Right lobe of liver (tissue), 6 donors: ENCODE measurements around the gene RAMP2. TPM values are rescaled to one million over a fixed set of nuclear protein-coding genes. Genes with fewer than 3 reads are reported as not detected.

ENCODE experiments used
- ATAC-seq, 4 donors: fragments of 200-7000 bp; cut with Tn5 transposase; one replicate each; pipeline ENCODE4 v1.9.1; 2020; ENCODE audit warnings: mild to moderate bottlenecking in 4 of 4, moderate library complexity in 4 of 4
- DNase-seq, 3 donors: peaks; one replicate each; pipeline ENCODE4 v3.0.0-alpha.2; 2020
- H3K27ac ChIP-seq, 3 donors: fragments of 200-600 bp; one replicate each; pipeline ENCODE4 v1.8.0; 2022
- H3K27me3 ChIP-seq, 2 donors: fragments of 200-600 bp; one replicate each; pipeline ENCODE4 v1.8.0; 2022
- H3K36me3 ChIP-seq, 4 donors: fragments of 200-600 bp; sonication (generic) in 1 of 4; one replicate each; pipeline versions ENCODE4 v1.5.1 to v1.8.0; 2017 to 2022; ENCODE audit warnings: control low read depth in 1 of 4
- H3K4me1 ChIP-seq, 4 donors: fragments of 200-600 bp; sonication (generic) in 1 of 4; one replicate each; pipeline versions ENCODE4 v1.5.1 to v1.8.0; 2017 to 2022; ENCODE audit warnings: control low read depth in 1 of 4
- H3K4me3 ChIP-seq, 3 donors: fragments of 200-600 bp; one replicate each; pipeline ENCODE4 v1.8.0; 2022
- H3K9me3 ChIP-seq, 4 donors: fragments of 200-600 bp; sonication (generic) in 1 of 4; one replicate each; pipeline versions ENCODE4 v1.5.1 to v1.8.0; 2017 to 2022; ENCODE audit warnings: control low read depth in 1 of 4
- CTCF ChIP-seq, 4 donors: fragments of 200-600 bp in 3 of 4; fragments of 450-650 bp in 1 of 4; IDR thresholded peaks; one replicate each; pipeline versions ENCODE4 v1.5.1 to v1.8.0; 2016 to 2022; ENCODE audit warnings: antibody characterized with exemption in 4 of 4, mild to moderate bottlenecking in 2 of 4
- POLR2A ChIP-seq: fragments of 450-650 bp; IDR thresholded peaks from one replicate; pipeline ENCODE4 v1.6.1; 2017; ENCODE audit warnings: antibody characterized with exemption, mild to moderate bottlenecking
- WGBS: methylation state at CpG from one replicate; pipeline ENCODE4 v1.1.6; 2018; ENCODE audit warnings: low coverage, low lambda C conversion rate; ENCODE audit not compliant: insufficient coverage; ENCODE audit errors: missing lambda C conversion rate; 5-methylcytosine and 5-hydroxymethylcytosine counted together
- intact Hi-C, 2 donors: fragments of 100-400 bp; cut with DNase I; formaldehyde crosslinking; loops; one replicate each; pipeline versions ENCODE4 v1.11.2 to v1.14.1; 2022
- total RNA-seq, 6 experiments: library from RNA; depleted of rRNA in 2 of 6; stranded (reverse); fragments of >200 nt in 2 of 6; fragmentation: NEBNext Ultra II Directional in 3 of 6; extraction: Animal tissue kit (Norgen Biotek cat#: 25700) in 3 of 6; gene quantifications; one replicate each; pipeline versions ENCODE4 v1.1.0 to v1.2.4, GENCODE V29; 2016 to 2023
- donor health status: DM: no; HTN: yes; CAD: no.
- donor health status: DM: no; HTN: no; CAD: no.
- donor health status: DM: no; HTN: no; CAD: no.
- donor health status: DM: no; HTN: yes; CAD: no.
- donor health status: DM: no; HTN: yes; CAD: no.

Gene RAMP2
- total RNA-seq, 6 experiments from 2014 or later, result 1.9 to 9.4 (median 4.4) TPM

- H3K4me1 ChIP-seq, result peaks cover 0 to 11% (median 2%) of the 10 kb centered on the region in 4 donors
- intact Hi-C loops, result no loop called here
- TF ChIP-seq CTCF (IDR thresholded peaks at IDR 0.05) (no peak), POLR2A (no peak)
- DNase-seq, result no peak
- peak; percentile 3 to 34 (median 5) for ATAC-seq
- H3K27ac ChIP-seq, result peak overlapping the region; percentile 74 to 88 (median 81)
- no peaks in the 10 kb centered on the region for H3K36me3 ChIP-seq
- no peaks in the 10 kb centered on the region for H3K9me3 ChIP-seq
- WGBS, result 6% methylated on average over 7 of the region's 10 CpGs
- H3K27me3 ChIP-seq, result no peaks in the 10 kb centered on the region
- peak overlapping the region; percentile 76 to 94 (median 81) for H3K4me3 ChIP-seq
Observed at GRCh38 chr17:42798011-42798382, 37.0 kb downstream of the RAMP2 start.

GRCh38 chr17:42798383-42799380, 37.7 kb downstream of the RAMP2 start, which contains the start of the genes CNTD1 and COA3:
TSS of gene CNTD1 (plus strand) at chr17:42798861. CDS start at chr17:42799068, 207 bp downstream.
TSS of gene COA3 (minus strand) at chr17:42798704. CDS start at chr17:42798681, 23 bp downstream.
- H3K27ac ChIP-seq, result peak within 1 kb of the TSS; percentile 74 to 88 (median 81)
- H3K9me3 ChIP-seq, result no peaks in the 10 kb centered on the region
- WGBS, result 6% methylated on average over 30 of the region's 66 CpGs
- H3K4me3 ChIP-seq, result peak within 1 kb of the TSS; percentile 76 to 94 (median 81)
- intact Hi-C loops, result no loop called here
- DNase-seq (peak; percentile 87 to 92 (median 90)), ATAC-seq (peak; percentile 92 to 94 (median 92))
- H3K4me1 ChIP-seq, result peaks cover 0 to 11% (median 2%) of the 10 kb centered on the region in 4 donors
- no peaks in the 10 kb centered on the region for H3K36me3 ChIP-seq
- TF ChIP-seq POLR2A (peak; percentile 39), CTCF (IDR thresholded peaks at IDR 0.05) (peak in 1 of 4 donors; percentile 10)
- H3K27me3 ChIP-seq, result no peaks in the 10 kb centered on the region

- no peak for DNase-seq
- WGBS, result 33% methylated on average over 2 of the region's 2 CpGs
- H3K4me1 ChIP-seq, result peaks cover 0 to 10% (median 0%) of the 10 kb centered on the region in 4 donors
- H3K36me3 ChIP-seq, result no peaks in the 10 kb centered on the region
- intact Hi-C loops, result no loop called here
- H3K9me3 ChIP-seq, result no peaks in the 10 kb centered on the region
- no peaks in the 10 kb centered on the region for H3K27me3 ChIP-seq
- ATAC-seq, result no peak
- TF ChIP-seq POLR2A (no peak), CTCF (IDR thresholded peaks at IDR 0.05) (no peak)
- no peak overlapping the region for H3K27ac ChIP-seq
- no peak overlapping the region for H3K4me3 ChIP-seq
Observed at GRCh38 chr17:42803074-42803883, 42.3 kb downstream of the RAMP2 start.

GRCh38 chr17:42804918-42805367, 43.9 kb downstream of the RAMP2 start:
- no peak for TF ChIP-seq CTCF (IDR thresholded peaks at IDR 0.05)
- TF ChIP-seq POLR2A, result no peak
- ATAC-seq (peak; percentile 32 to 59 (median 45)), DNase-seq (no peak)
- Histone ChIP-seq H3K9me3 (no peaks in the 10 kb centered on the region), H3K36me3 (peaks cover 0 to 1% (median 0%) of the 10 kb centered on the region in 4 donors), H3K27ac (no peak overlapping the region), H3K27me3 (no peaks in the 10 kb centered on the region), H3K4me3 (no peak overlapping the region), H3K4me1 (peaks cover 0 to 10% (median 0%) of the 10 kb centered on the region in 4 donors)
- intact Hi-C loops, result no loop called here
- 50% methylated on average over 1 of the region's 1 CpG for WGBS
